SK-N-SH (cell line): Measurements from ENCODE around the gene SBK1. TPM values are rescaled to one million over a fixed set of nuclear protein-coding genes. Genes with fewer than 3 reads are reported as not detected.

Experiments
- CTCF ChIA-PET: fragments of 300-600, 350-600 bp; formaldehyde crosslinking; extraction: SDS; loops from one replicate; lab custom pipeline; 2021; lab: Yijun Ruan, JAX
- POLR2A ChIA-PET: fragments of 350-600 bp; sonication (Branson Sonifier 250); formaldehyde crosslinking; extraction: SDS; loops from one replicate; lab custom pipeline; 2020; ENCODE audit warnings: antibody characterized with exemption, inconsistent platforms; lab: Yijun Ruan, JAX
- DNase-seq: peaks from one replicate; pipeline ENCODE4 v3.0.0; 2012
- H2AFZ ChIP-seq: fragments of 200-600 bp; sonication (generic); 2 replicates; pipeline ENCODE4 v1.8.1; 2016; ENCODE audit warnings: antibody characterized with exemption, mild to moderate bottlenecking, low read depth
- H3F3A ChIP-seq: fragments of 200-600 bp; sonication (generic); replicated peaks from 2 replicates; pipeline ENCODE3; 2016; ENCODE audit warnings: antibody characterized with exemption, mild to moderate bottlenecking; ENCODE audit not compliant: insufficient read depth
- H3K27ac ChIP-seq, 2 experiments: fragments of 200-500 bp in 1 of 2; fragments of 200-600 bp in 1 of 2; sonication (Bioruptor generic) in 1 of 2; sonication (generic), shearing (Covaris generic) in 1 of 2; 2 replicates each; pipeline versions ENCODE4 v1.5.1 to v1.6.1; 2014 to 2016; ENCODE audit warnings: low read depth in 2 of 2, inconsistent platforms in 1 of 2, low read length in 1 of 2, mild to moderate bottlenecking in 1 of 2, mixed read lengths in 1 of 2
- H3K27me3 ChIP-seq: fragments of 200-600 bp; sonication (generic), shearing (Covaris generic); 2 replicates; pipeline ENCODE4 v1.6.1; 2016; ENCODE audit warnings: mixed run types; ENCODE audit not compliant: insufficient read depth
- H3K36me3 ChIP-seq, 2 experiments: fragments of 200-500 bp in 1 of 2; fragments of 200-600 bp in 1 of 2; sonication (Bioruptor generic) in 1 of 2; sonication (generic) in 1 of 2; replicated peaks in 1 of 2; 2 replicates each; pipeline versions ENCODE3 to v1.5.1; 2014 to 2016; ENCODE audit warnings: low read length in 1 of 2, mild to moderate bottlenecking in 1 of 2; ENCODE audit not compliant: insufficient read depth in 2 of 2, control insufficient read depth in 1 of 2
- H3K4me1 ChIP-seq, 2 experiments: fragments of 200-500 bp in 1 of 2; fragments of 200-600 bp in 1 of 2; sonication (Bioruptor generic) in 1 of 2; sonication (generic), shearing (Covaris generic) in 1 of 2; 2 replicates each; pipeline versions ENCODE4 v1.5.1 to v1.6.1; 2014 to 2016; ENCODE audit warnings: low read depth in 1 of 2, low read length in 1 of 2, mixed run types in 1 of 2; ENCODE audit not compliant: insufficient read depth in 2 of 2, control insufficient read depth in 1 of 2
- H3K4me2 ChIP-seq: fragments of 200-600 bp; sonication (generic), shearing (Covaris generic); 2 replicates; pipeline ENCODE4 v1.6.1; 2017; ENCODE audit warnings: mixed run types
- H3K4me3 ChIP-seq, 2 experiments: fragments of 200-500 bp in 1 of 2; fragments of 200-600 bp in 1 of 2; sonication (Bioruptor generic) in 1 of 2; sonication (generic), shearing (Covaris generic) in 1 of 2; 2 replicates each; pipeline versions ENCODE4 v1.5.1 to v1.8.1; 2014 to 2016; ENCODE audit warnings: low read depth in 2 of 2, inconsistent platforms in 1 of 2, low read length in 1 of 2, mild to moderate bottlenecking in 1 of 2, mixed read lengths in 1 of 2, moderate library complexity in 1 of 2
- H3K79me2 ChIP-seq: fragments of 200-600 bp; sonication (generic); 2 replicates; pipeline ENCODE4 v1.8.1; 2017; ENCODE audit warnings: mild to moderate bottlenecking; ENCODE audit not compliant: insufficient read depth
- H3K9ac ChIP-seq: fragments of 200-600 bp; sonication (generic); 2 replicates; pipeline ENCODE4 v1.6.1; 2017; ENCODE audit warnings: mixed run types
- H3K9me2 ChIP-seq: fragments of 200-600 bp; sonication (generic); 2 replicates; pipeline ENCODE4 v1.6.1; 2017; ENCODE audit warnings: mixed run types
- H3K9me3 ChIP-seq: fragments of 200-600 bp; sonication (generic); 2 replicates; pipeline ENCODE4 v1.6.1; 2017; ENCODE audit warnings: mixed run types, mild to moderate bottlenecking, moderate library complexity
- H4K20me1 ChIP-seq: fragments of 200-600 bp; sonication (generic); 2 replicates; pipeline ENCODE4 v1.6.1; 2017; ENCODE audit warnings: mild to moderate bottlenecking, mixed run types; ENCODE audit not compliant: insufficient read depth
- CHD2 ChIP-seq: fragments of 150-350 bp; IDR thresholded peaks from 2 replicates; pipeline ENCODE4 v1.6.1; 2018; ENCODE audit warnings: low read length; ENCODE audit not compliant: partially characterized antibody
- ELF1 ChIP-seq: IDR thresholded peaks from 2 replicates; pipeline ENCODE4 v1.4.0; 2012
- EP300 ChIP-seq, 2 experiments: IDR thresholded peaks; 2 replicates each; pipeline versions ENCODE4 v1.4.0 to v1.6.1; 2012; ENCODE audit warnings: borderline replicate concordance in 1 of 2, low read depth in 1 of 2, low read length in 1 of 2
- EZH2phosphoT487 ChIP-seq: fragments of 200-600 bp; sonication (generic); IDR thresholded peaks from 2 replicates; pipeline ENCODE4 v1.6.1; 2017; ENCODE audit warnings: low read depth, mixed run types, mild to moderate bottlenecking, antibody characterized with exemption, moderate library complexity, borderline replicate concordance
- FOXM1 ChIP-seq: IDR thresholded peaks from 2 replicates; pipeline ENCODE4 v1.4.0; 2012; ENCODE audit warnings: low read depth, mild to moderate bottlenecking
- IRF3 ChIP-seq: fragments of 150-350 bp; IDR thresholded peaks from 2 replicates; pipeline ENCODE4 v1.6.1; 2016; ENCODE audit warnings: mild to moderate bottlenecking, low read depth, low read length
- POLR2AphosphoS5 ChIP-seq: IDR thresholded peaks from 2 replicates; pipeline ENCODE4 v1.6.1; 2012; ENCODE audit warnings: low read depth, low read length
- RCOR1 ChIP-seq: fragments of 150-350 bp; IDR thresholded peaks from 2 replicates; pipeline ENCODE4 v1.6.1; 2017; ENCODE audit warnings: antibody characterized with exemption, low read length
- RFX5 ChIP-seq: IDR thresholded peaks from 2 replicates; pipeline ENCODE4 v1.6.1; 2012; ENCODE audit warnings: mild to moderate bottlenecking, improper control_type of control experiment, low read length
- TCF12 ChIP-seq: IDR thresholded peaks from 2 replicates; pipeline ENCODE4 v1.4.0; 2012
- USF2 ChIP-seq: fragments of 150-350 bp; IDR thresholded peaks from 2 replicates; pipeline ENCODE4 v1.6.1; 2017; ENCODE audit warnings: antibody characterized with exemption, low read length, low read depth, borderline replicate concordance
- WGBS: methylation state at CpG from one replicate; pipeline ENCODE4 v1.1.6; 2017; ENCODE audit warnings: low lambda C conversion rate; 5-methylcytosine and 5-hydroxymethylcytosine counted together
- polyA plus RNA-seq, 3 experiments: library from polyadenylated mRNA; depleted of rRNA; stranded (reverse); fragments of >200 nt; gene quantifications; 2 replicates each; pipeline ENCODE4 v1.2.3, GENCODE V29; 2012

SBK1 gene
- polyA plus RNA-seq, 1 of the 3 experiments (the other 2 are of a cell fraction) = 0.36 TPM

- no peak for TF ChIP-seq USF2
These were observed 8.0 kb downstream of the SBK1 start (continued) for GRCh38 chr16:28300327-28300726.

GRCh38 chr16:28301154-28301553, 8.8 kb downstream of the SBK1 start:
- no peaks in the 10 kb centered on the region for H3K79me2 ChIP-seq
- CTCF ChIA-PET = interaction anchor here (0.6 to 1.9 kb wide), 7 partner anchors 9 to 24 kb away, joined by 3 to 14 read pairs (median 5); no protein-coding TSS in a partner anchor
- no peak overlapping the region for H3K4me3 ChIP-seq
- no peaks in the 10 kb centered on the region for H3F3A ChIP-seq
- 17% methylated on average over 2 of the region's 6 CpGs for WGBS
- H2AFZ ChIP-seq = no peak overlapping the region
- TF ChIP-seq RFX5 = no peak
- TF ChIP-seq FOXM1 = no peak
- TF ChIP-seq EZH2phosphoT487 = no peak
- H4K20me1 ChIP-seq = no peaks in the 10 kb centered on the region
- POLR2A ChIA-PET = no interaction called here
- H3K9me2 ChIP-seq = no peaks in the 10 kb centered on the region
- H3K4me2 ChIP-seq = no peak overlapping the region
- H3K9me3 ChIP-seq = no peaks in the 10 kb centered on the region
- no peaks in the 10 kb centered on the region; a peak in 1 of 4 replicates for H3K4me1 ChIP-seq
- no peak overlapping the region for H3K27ac ChIP-seq
- DNase-seq = no peak
- no peaks in the 10 kb centered on the region for H3K36me3 ChIP-seq
- H3K9ac ChIP-seq = no peak overlapping the region
- H3K27me3 ChIP-seq = no peaks in the 10 kb centered on the region

- Histone ChIP-seq H3K4me3 (no peak overlapping the region), H3K4me2 (no peak overlapping the region), H3K36me3 (no peaks in the 10 kb centered on the region), H3K9me2 (no peaks in the 10 kb centered on the region), H3K9ac (no peak overlapping the region), H4K20me1 (no peaks in the 10 kb centered on the region), H3K27me3 (no peaks in the 10 kb centered on the region), H3F3A (no peaks in the 10 kb centered on the region), H3K79me2 (no peaks in the 10 kb centered on the region), H2AFZ (no peak overlapping the region), H3K9me3 (no peaks in the 10 kb centered on the region), H3K27ac (no peak overlapping the region), H3K4me1 (no peaks in the 10 kb centered on the region; a peak in 1 of 4 replicates)
- DNase-seq = no peak
- no peak for TF ChIP-seq POLR2AphosphoS5
- ChIA-PET CTCF (interaction anchor here (1.9 kb wide), 1 partner anchor 17 kb away, joined by 4 read pairs; no protein-coding TSS in a partner anchor), POLR2A (interaction anchor here (1.5 kb wide), 1 partner anchor 10 kb away, joined by 9 read pairs; the partner anchor contains the start of gene SBK1)
- 47% methylated on average over 2 of the region's 2 CpGs for WGBS
These were observed 9.3 kb downstream of the SBK1 start for GRCh38 chr16:28301620-28302019.

- H2AFZ ChIP-seq = no peak overlapping the region
- DNase-seq = no peak
- no peaks in the 10 kb centered on the region for H3K27me3 ChIP-seq
- no peaks in the 10 kb centered on the region for H3K9me3 ChIP-seq
- no peak overlapping the region for H3K4me2 ChIP-seq
- no peak for TF ChIP-seq RCOR1
- TF ChIP-seq POLR2AphosphoS5 = no peak
- no peak for TF ChIP-seq TCF12
- no peak for TF ChIP-seq EP300 (IDR thresholded peaks at IDR 0.05; ENCODE audit: borderline replicate concordance in 1 of 2, low read depth in 1 of 2, low read length in 1 of 2)
- TF ChIP-seq CHD2 = no peak
- no peak for TF ChIP-seq RFX5
- no peak for TF ChIP-seq EZH2phosphoT487
- no peak for TF ChIP-seq IRF3
- TF ChIP-seq ELF1 = no peak
- no peak for TF ChIP-seq USF2
- no peaks in the 10 kb centered on the region for H4K20me1 ChIP-seq
- H3K27ac ChIP-seq = no peak overlapping the region
- no peaks in the 10 kb centered on the region for H3K36me3 ChIP-seq
- ChIA-PET CTCF (interaction anchor here (1.3 to 3.8 kb wide), 5 partner anchors 11 to 26 kb away, joined by 3 to 18 read pairs (median 4); partner anchors contain the start of gene SBK1), POLR2A (interaction anchor here (1.5 kb wide), 1 partner anchor 11 kb away, joined by 9 read pairs; the partner anchor contains the start of gene SBK1)
- no peaks in the 10 kb centered on the region for H3K79me2 ChIP-seq
- H3K4me1 ChIP-seq = no peaks in the 10 kb centered on the region; a peak in 1 of 4 replicates
- no peaks in the 10 kb centered on the region for H3F3A ChIP-seq
- H3K9ac ChIP-seq = no peak overlapping the region
- no peaks in the 10 kb centered on the region for H3K9me2 ChIP-seq
- H3K4me3 ChIP-seq = no peak overlapping the region
These were observed 10.8 kb downstream of the SBK1 start for GRCh38 chr16:28303132-28303531.
